ENCODE data around the gene COMMD1. TPM values are rescaled to one million over a fixed set of nuclear protein-coding genes. Genes with fewer than 3 reads are reported as not detected.

The COMMD1 gene
- total RNA-seq, 4 donors from 2014 or later = 38.4 to 56.6 (median 40.6) TPM

DNA sequence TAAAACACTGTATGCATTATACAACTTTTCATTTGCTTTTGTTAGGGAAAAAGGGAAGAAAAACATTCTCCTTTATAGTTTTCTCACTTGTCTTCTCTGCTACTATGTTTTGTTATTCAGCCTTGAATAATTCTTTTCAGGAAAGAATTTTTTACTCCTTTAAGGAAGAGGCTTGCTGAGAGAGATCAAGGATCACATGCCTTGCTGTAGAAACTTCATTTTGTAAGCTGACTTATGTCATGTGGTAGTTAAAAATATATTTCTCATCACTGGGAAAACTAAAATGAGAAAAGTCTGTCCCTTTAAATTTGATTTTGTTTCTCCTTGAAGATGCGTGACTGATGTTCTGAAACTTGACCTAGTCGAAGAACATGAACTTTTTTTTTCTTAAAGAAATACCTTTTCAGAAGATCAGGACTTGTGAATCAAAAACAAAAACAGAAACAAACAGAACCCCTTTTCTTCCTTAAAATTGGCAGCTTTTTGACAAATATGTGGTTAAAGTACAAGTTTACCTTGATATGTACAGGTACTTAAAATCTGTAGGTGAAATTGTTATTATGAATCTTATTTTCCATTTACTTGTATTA, 145.1 kb downstream of the COMMD1 start:
- no peak for ATAC-seq (ENCODE audit: low FRiP score)
- no peak for DNase-seq (ENCODE audit: low spot score)
- TF ChIP-seq, protein P1, sequence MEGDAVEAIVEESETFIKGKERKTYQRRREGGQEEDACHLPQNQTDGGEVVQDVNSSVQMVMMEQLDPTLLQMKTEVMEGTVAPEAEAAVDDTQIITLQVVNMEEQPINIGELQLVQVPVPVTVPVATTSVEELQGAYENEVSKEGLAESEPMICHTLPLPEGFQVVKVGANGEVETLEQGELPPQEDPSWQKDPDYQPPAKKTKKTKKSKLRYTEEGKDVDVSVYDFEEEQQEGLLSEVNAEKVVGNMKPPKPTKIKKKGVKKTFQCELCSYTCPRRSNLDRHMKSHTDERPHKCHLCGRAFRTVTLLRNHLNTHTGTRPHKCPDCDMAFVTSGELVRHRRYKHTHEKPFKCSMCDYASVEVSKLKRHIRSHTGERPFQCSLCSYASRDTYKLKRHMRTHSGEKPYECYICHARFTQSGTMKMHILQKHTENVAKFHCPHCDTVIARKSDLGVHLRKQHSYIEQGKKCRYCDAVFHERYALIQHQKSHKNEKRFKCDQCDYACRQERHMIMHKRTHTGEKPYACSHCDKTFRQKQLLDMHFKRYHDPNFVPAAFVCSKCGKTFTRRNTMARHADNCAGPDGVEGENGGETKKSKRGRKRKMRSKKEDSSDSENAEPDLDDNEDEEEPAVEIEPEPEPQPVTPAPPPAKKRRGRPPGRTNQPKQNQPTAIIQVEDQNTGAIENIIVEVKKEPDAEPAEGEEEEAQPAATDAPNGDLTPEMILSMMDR (IDR thresholded peaks at IDR 0.05) = no peak

DNA sequence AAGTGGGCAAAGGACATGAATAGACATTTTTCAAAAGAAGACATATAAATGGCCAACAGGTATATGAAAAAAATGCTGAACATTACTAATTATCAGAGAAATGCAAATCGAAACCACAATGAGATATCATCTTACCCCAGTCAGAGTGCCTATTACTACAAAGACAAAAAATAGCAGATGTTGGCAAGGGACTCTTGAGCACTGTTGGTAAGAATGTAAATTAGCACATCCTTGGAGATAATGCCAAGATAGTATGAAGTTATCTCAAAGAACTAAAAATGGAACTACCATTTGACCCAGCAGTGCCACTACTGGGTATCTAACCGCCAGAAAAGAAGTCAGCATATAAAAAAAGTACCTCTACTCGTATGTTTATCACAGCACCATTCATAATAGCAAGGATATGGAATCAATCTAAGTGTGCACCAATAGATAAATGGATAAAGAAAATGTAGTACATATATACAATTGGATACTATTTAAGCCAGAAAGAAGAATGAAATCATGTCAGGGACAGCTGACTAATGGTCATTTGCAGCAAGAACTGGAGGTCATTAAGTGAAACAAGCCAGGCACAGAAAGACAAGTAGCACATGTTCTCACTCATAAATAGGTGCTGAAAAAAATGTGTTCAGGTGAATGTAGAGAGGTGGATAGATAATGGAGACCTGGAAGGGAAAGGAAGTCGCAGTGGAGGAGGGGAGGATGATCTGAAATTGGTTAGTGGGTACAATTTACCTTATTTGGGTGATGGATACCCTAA, 148.7 kb downstream of the COMMD1 start:
- TF ChIP-seq, protein P1 (IDR thresholded peaks at IDR 0.05) = no peak
- ATAC-seq (ENCODE audit: low FRiP score) = no peak
- no peak for DNase-seq (ENCODE audit: low spot score)

DNA sequence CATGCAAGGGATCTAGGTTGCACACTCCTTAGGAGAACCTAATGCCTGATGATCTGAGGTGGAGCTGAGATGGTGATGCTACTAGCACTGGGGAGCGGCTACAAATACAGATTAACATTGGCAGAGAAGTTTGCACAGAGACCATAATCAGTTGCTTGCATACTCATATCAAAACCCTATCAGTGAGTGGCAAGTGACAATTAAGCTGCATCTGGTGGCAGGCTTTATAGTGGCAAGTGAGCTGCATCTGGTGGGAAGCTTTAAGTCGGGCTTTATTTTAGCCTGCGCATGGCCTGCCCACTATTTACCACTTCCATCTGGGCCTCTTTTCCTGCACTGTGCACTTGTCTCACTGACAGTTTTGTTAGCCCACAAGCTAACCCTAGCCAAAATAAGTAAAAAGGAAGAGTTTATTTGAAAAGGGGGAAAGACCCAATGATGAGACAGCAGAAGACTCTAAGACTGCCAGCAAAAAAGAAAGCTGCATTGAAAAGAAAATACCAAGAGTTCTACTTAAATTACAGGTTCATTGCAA, 149.5 kb downstream of the COMMD1 start:
- TF ChIP-seq, protein P1 (IDR thresholded peaks at IDR 0.05) = no peak
- ATAC-seq (ENCODE audit: low FRiP score) (no peak), DNase-seq (ENCODE audit: low spot score) (no peak)

DNA sequence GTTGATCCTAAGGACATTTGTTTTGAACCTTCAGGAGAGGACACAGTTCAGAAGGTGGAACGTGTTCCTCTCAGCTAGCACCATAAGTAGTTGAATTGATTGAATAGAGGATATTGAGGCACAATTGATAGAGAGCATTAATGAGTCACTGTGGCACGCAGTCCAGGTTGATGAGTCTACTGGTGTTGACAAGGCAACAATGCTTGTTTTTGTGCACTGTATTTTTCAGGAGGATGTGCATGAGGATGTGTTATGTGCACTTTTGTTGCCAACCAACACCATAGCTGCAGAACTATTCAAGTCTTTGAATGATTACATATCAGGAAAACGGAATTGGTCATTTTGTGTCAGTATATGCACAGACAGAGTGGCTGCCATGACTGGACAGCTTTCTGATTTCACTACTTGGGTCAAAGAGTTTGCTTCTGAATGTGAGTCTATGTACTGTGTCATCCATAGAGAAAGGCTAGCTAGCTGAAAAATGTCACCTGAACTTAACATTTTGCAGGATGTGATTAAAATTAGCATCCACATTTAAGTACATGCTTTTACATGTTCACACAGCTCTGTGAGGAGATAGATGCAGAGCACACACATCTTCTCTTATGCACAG, 150.4 kb downstream of the COMMD1 start:
- TF ChIP-seq, protein P1 (IDR thresholded peaks at IDR 0.05) = no peak
- DNase-seq (ENCODE audit: low spot score) (no peak), ATAC-seq (ENCODE audit: low FRiP score) (no peak)

DNA sequence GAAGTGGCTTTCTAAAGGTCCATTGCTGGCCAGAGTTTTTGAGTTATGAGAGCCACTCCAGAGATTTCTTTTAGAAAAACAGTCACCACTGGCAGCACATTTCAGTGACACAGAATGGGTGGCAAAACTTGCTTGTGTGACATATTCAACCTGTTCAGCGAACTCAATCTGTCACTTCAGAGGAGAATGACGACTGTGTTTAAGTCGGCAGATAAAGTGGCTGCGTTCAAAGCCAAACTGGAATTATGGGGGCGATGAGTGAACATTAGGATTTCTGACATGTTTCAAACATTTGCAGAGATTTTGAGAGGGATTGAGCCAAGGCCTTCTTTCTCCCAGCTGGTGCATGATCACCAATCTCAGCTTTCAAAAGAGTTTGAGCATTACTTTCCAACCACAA, 150.9 kb downstream of the COMMD1 start:
- TF ChIP-seq, protein P1 (IDR thresholded peaks at IDR 0.05) = no peak
- DNase-seq (ENCODE audit: low spot score) (no peak), ATAC-seq (ENCODE audit: low FRiP score) (no peak)

DNA sequence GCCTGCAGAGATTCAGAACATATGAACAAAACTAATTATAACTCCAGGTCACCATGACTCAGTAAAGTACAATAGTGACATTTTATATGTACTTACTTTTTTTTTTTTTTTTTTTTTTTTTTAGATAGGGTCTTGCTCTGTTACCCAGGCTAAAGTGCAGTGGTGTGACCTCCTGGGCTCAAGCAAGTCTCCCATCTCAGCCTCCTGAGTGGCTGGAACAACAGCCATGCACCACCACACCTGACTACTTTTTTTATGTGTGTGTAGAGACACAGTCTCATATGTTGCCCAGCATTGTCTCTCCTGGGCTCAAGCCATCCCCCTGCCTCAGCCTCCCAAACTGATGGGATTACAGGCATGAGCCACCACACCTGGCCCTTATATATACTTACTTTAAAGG, 159.8 kb downstream of the COMMD1 start:
- ATAC-seq (ENCODE audit: low FRiP score) = no peak
- no peak for DNase-seq (ENCODE audit: low spot score)
- TF ChIP-seq, protein P1 (IDR thresholded peaks at IDR 0.05) = no peak
